ENCODE results near the gene TLE1. TPM values are rescaled to one million over a fixed set of nuclear protein-coding genes. Genes with fewer than 3 reads are reported as not detected.

Gene TLE1
- total RNA-seq, 1 experiment from 2014 or later, result 17.3 TPM

- TF ChIP-seq CTCF (IDR thresholded peaks at IDR 0.05 in 2 of 3, conservative IDR thresholded peaks at IDR 0.05 in 1 of 3; ENCODE audit: borderline replicate concordance in 1 of 3, insufficient read depth in 1 of 3, low read depth in 2 of 3, low read length in 2 of 3) (no peak), ZFX (IDR thresholded peaks at IDR 0.05) (no peak), SIN3A (IDR thresholded peaks at IDR 0.05; ENCODE audit: low read depth) (no peak), POLR2A (IDR thresholded peaks at IDR 0.05; ENCODE audit: borderline replicate concordance, extremely low read depth, insufficient read depth, insufficient read length) (no peak)
- TF ChIP-seq, protein P1, sequence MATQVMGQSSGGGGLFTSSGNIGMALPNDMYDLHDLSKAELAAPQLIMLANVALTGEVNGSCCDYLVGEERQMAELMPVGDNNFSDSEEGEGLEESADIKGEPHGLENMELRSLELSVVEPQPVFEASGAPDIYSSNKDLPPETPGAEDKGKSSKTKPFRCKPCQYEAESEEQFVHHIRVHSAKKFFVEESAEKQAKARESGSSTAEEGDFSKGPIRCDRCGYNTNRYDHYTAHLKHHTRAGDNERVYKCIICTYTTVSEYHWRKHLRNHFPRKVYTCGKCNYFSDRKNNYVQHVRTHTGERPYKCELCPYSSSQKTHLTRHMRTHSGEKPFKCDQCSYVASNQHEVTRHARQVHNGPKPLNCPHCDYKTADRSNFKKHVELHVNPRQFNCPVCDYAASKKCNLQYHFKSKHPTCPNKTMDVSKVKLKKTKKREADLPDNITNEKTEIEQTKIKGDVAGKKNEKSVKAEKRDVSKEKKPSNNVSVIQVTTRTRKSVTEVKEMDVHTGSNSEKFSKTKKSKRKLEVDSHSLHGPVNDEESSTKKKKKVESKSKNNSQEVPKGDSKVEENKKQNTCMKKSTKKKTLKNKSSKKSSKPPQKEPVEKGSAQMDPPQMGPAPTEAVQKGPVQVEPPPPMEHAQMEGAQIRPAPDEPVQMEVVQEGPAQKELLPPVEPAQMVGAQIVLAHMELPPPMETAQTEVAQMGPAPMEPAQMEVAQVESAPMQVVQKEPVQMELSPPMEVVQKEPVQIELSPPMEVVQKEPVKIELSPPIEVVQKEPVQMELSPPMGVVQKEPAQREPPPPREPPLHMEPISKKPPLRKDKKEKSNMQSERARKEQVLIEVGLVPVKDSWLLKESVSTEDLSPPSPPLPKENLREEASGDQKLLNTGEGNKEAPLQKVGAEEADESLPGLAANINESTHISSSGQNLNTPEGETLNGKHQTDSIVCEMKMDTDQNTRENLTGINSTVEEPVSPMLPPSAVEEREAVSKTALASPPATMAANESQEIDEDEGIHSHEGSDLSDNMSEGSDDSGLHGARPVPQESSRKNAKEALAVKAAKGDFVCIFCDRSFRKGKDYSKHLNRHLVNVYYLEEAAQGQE (IDR thresholded peaks at IDR 0.05; ENCODE audit: low read depth), result no peak
- TF ChIP-seq, protein P2, sequence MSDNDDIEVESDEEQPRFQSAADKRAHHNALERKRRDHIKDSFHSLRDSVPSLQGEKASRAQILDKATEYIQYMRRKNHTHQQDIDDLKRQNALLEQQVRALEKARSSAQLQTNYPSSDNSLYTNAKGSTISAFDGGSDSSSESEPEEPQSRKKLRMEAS (IDR thresholded peaks at IDR 0.05), result no peak
Measured at GRCh38 chr9:81661339-81661738, 28.0 kb downstream of the TLE1 start (continued).

- H3K9me2 ChIP-seq (ENCODE audit: insufficient read depth), result no peaks in the 10 kb centered on the region
- H2AFZ ChIP-seq (ENCODE audit: low read depth, low read length, poor library complexity, severe bottlenecking), result no peak overlapping the region
- H3K4me2 ChIP-seq (ENCODE audit: low read length), result no peak overlapping the region
- no peaks in the 10 kb centered on the region for H3K9me3 ChIP-seq (ENCODE audit: control insufficient read depth in 1 of 2, insufficient read depth in 1 of 2, low read depth in 1 of 2, low read length in 2 of 2)
- DNase-seq (ENCODE audit: low read depth, low spot score) (no peak), ATAC-seq (no peak)
- no peak overlapping the region for H3K9ac ChIP-seq (ENCODE audit: low read length)
- no TSS peak for BruUV-seq (replicated peaks)
- no peaks in the 10 kb centered on the region for H3K27me3 ChIP-seq (ENCODE audit: insufficient read depth, low read length)
- H3K4me1 ChIP-seq (ENCODE audit: control insufficient read depth in 1 of 2, insufficient read depth in 2 of 2, low read length in 2 of 2), result no peaks in the 10 kb centered on the region
- ChIA-PET CTCF (no interaction called here), RAD21 (ENCODE audit: low non-redundant PET in 1 of 2, low total read pairs in 2 of 2, uncharacterized antibody in 2 of 2, unreplicated experiment in 2 of 2) (no interaction called here), POLR2A (no interaction called here)
- no peak overlapping the region for H3K4me3 ChIP-seq (replicated peaks in 1 of 2; ENCODE audit: low read depth in 1 of 2, low read length in 2 of 2)
- H4K20me1 ChIP-seq (ENCODE audit: insufficient read depth), result no peaks in the 10 kb centered on the region; the same call in 1 of the 2 replicates
- peaks cover 18% of the 10 kb centered on the region; the same call in 1 of the 2 replicates for H3K79me2 ChIP-seq (ENCODE audit: insufficient read depth, low read length)
- no peak overlapping the region for H3K27ac ChIP-seq (ENCODE audit: low read depth, low read length)
- intact Hi-C loops (cut with micrococcal nuclease), result no loop called here
- no peak for TF ChIP-seq YY1 (IDR thresholded peaks at IDR 0.05; ENCODE audit: extremely low read depth, insufficient replicate concordance, low read depth, low read length)
- peaks cover 0 to under 1% of the 10 kb centered on the region in 2 experiments; a peak in 1 of 4 replicates for H3K36me3 ChIP-seq (ENCODE audit: control insufficient read depth in 1 of 2, insufficient read depth in 2 of 2, low read length in 2 of 2)
Measured at GRCh38 chr9:81656871-81657337, 32.4 kb downstream of the TLE1 start.

All from HCT116 (cell line).